Liver (tissue), 9 donors: ENCODE data around the gene BIN2. TPM values are rescaled to one million over a fixed set of nuclear protein-coding genes. Genes with fewer than 3 reads are reported as not detected.

Experiments
- DNase-seq: peaks from one replicate; pipeline ENCODE4 v3.0.0-alpha.2; 2017; ENCODE audit warnings: low spot score
- H3K27ac ChIP-seq, 2 donors: one replicate each; pipeline ENCODE4 v1.7.0; 2013; ENCODE audit warnings: inconsistent platforms in 2 of 2, low read length in 2 of 2, control low read depth in 1 of 2, low read depth in 1 of 2, mild to moderate bottlenecking in 1 of 2
- H3K27me3 ChIP-seq, 4 donors: one replicate each; pipeline versions ENCODE4 v1.6.1 to v1.7.0; 2013; ENCODE audit warnings: low read length in 3 of 4, inconsistent platforms in 1 of 4, mild to moderate bottlenecking in 1 of 4, moderate library complexity in 1 of 4; ENCODE audit not compliant: control insufficient read depth in 4 of 4, insufficient read depth in 4 of 4
- H3K36me3 ChIP-seq, 4 donors: one replicate each; pipeline versions ENCODE4 v1.6.1 to v1.7.0; 2013; ENCODE audit warnings: low read length in 3 of 4, mild to moderate bottlenecking in 3 of 4, low read depth in 1 of 4, moderate library complexity in 1 of 4; ENCODE audit not compliant: control insufficient read depth in 4 of 4, insufficient read depth in 3 of 4
- H3K4me1 ChIP-seq, 4 donors: one replicate each; pipeline versions ENCODE4 v1.6.1 to v1.7.0; 2013; ENCODE audit warnings: low read length in 3 of 4, mild to moderate bottlenecking in 3 of 4, moderate library complexity in 1 of 4; ENCODE audit not compliant: control insufficient read depth in 4 of 4, insufficient read depth in 4 of 4
- H3K4me3 ChIP-seq, 3 donors: one replicate each; pipeline versions ENCODE4 v1.6.1 to v1.7.0; 2013; ENCODE audit warnings: low read length in 3 of 3, control low read depth in 1 of 3, low read depth in 1 of 3, mild to moderate bottlenecking in 1 of 3
- H3K9ac ChIP-seq, 2 donors: one replicate each; pipeline ENCODE4 v1.7.0; 2013; ENCODE audit warnings: low read length in 2 of 2, mild to moderate bottlenecking in 2 of 2, moderate library complexity in 2 of 2, control low read depth in 1 of 2, low read depth in 1 of 2
- H3K9me3 ChIP-seq, 4 donors: one replicate each; pipeline versions ENCODE4 v1.6.1 to v1.7.0; 2013; ENCODE audit warnings: low read length in 3 of 4; ENCODE audit not compliant: control insufficient read depth in 4 of 4
- ATF3 ChIP-seq: IDR thresholded peaks from 2 replicates; pipeline ENCODE4 v1.6.1; 2016; ENCODE audit warnings: antibody characterized with exemption
- CTCF ChIP-seq: fragments of 150-350 bp; IDR thresholded peaks from 2 replicates; pipeline ENCODE4 v1.5.1; 2017; ENCODE audit warnings: improper control_type of control experiment, low read depth, low read length; ENCODE audit not compliant: missing input control
- EGR1 ChIP-seq, 2 donors: IDR thresholded peaks; 2 replicates each; pipeline ENCODE4 v1.6.1; 2016 to 2018; ENCODE audit warnings: antibody characterized with exemption in 2 of 2, low read depth in 2 of 2
- FOXA1 ChIP-seq: IDR thresholded peaks from 2 replicates; pipeline ENCODE4 v1.6.1; 2016; ENCODE audit warnings: antibody characterized with exemption
- GABPA ChIP-seq, 2 donors: IDR thresholded peaks in 1 of 2; conservative IDR thresholded peaks in 1 of 2; 2 replicates each; pipeline ENCODE4 v1.6.1; 2016; ENCODE audit warnings: antibody characterized with exemption in 2 of 2, mild to moderate bottlenecking in 1 of 2, moderate library complexity in 1 of 2
- HNF4G ChIP-seq: IDR thresholded peaks from 2 replicates; pipeline ENCODE4 v1.6.1; 2016; ENCODE audit warnings: antibody characterized with exemption
- JUND ChIP-seq, 2 donors: IDR thresholded peaks; 2 replicates each; pipeline ENCODE4 v1.6.1; 2016; ENCODE audit warnings: antibody characterized with exemption in 2 of 2
- MAX ChIP-seq: IDR thresholded peaks from 2 replicates; pipeline ENCODE4 v1.6.1; 2016; ENCODE audit warnings: antibody characterized with exemption
- NR2F2 ChIP-seq: IDR thresholded peaks from 2 replicates; pipeline ENCODE4 v1.6.1; 2016; ENCODE audit warnings: antibody characterized with exemption
- RAD21 ChIP-seq, 2 donors: IDR thresholded peaks; 2 replicates each; pipeline ENCODE4 v1.6.1; 2016; ENCODE audit warnings: antibody characterized with exemption in 2 of 2, mild to moderate bottlenecking in 2 of 2
- REST ChIP-seq: IDR thresholded peaks from 2 replicates; pipeline ENCODE4 v1.6.1; 2016; ENCODE audit warnings: antibody characterized with exemption, mild to moderate bottlenecking
- RXRA ChIP-seq, 2 donors: IDR thresholded peaks; 2 replicates each; pipeline ENCODE4 v1.6.1; 2017 to 2018; ENCODE audit warnings: antibody characterized with exemption in 2 of 2, mild to moderate bottlenecking in 1 of 2
- SP1 ChIP-seq: IDR thresholded peaks from 2 replicates; pipeline ENCODE4 v1.6.1; 2018; ENCODE audit warnings: antibody characterized with exemption, mild to moderate bottlenecking
- TAF1 ChIP-seq: conservative IDR thresholded peaks from 2 replicates; pipeline ENCODE4 v1.6.1; 2016; ENCODE audit warnings: antibody characterized with exemption, mild to moderate bottlenecking
- YY1 ChIP-seq: IDR thresholded peaks from 2 replicates; pipeline ENCODE4 v1.6.1; 2016; ENCODE audit warnings: antibody characterized with exemption, mild to moderate bottlenecking
- ZBTB33 ChIP-seq: IDR thresholded peaks from 2 replicates; pipeline ENCODE4 v1.6.1; 2016; ENCODE audit warnings: antibody characterized with exemption
- WGBS: extraction: QIAGEN DNeasy Blood & Tissue Kit; methylation state at CpG from one replicate; pipeline ENCODE4 v1.1.7; 2013; 5-methylcytosine and 5-hydroxymethylcytosine counted together
- polyA plus RNA-seq, 2 donors: library from polyadenylated mRNA; stranded (reverse) in 1 of 2; unstranded in 1 of 2; fragments of 200-250 nt in 1 of 2; fragments of >200 nt in 1 of 2; fragmentation: Nextera tagmentation in 1 of 2; extraction: Ambion mirVana in 1 of 2; gene quantifications; one replicate each; pipeline versions ENCODE4 v1.2.1 to v1.2.3, GENCODE V29; 2013 to 2015
- total RNA-seq, 2 donors: library from RNA; depleted of rRNA; stranded (reverse); fragments of >200 nt; gene quantifications; one replicate each; pipeline ENCODE4 v1.2.3, GENCODE V29; 2014
- donor health status: healthy.
- donor health status: healthy.
- donor health status: healthy.
- donor health status: healthy.
- donor health status: healthy.

BIN2 gene
- total and polyA plus RNA-seq, 4 donors: 1.9 to 10.2 (median 4.4) TPM

GRCh38 chr12:51361161-51362016, 37.4 kb upstream of the BIN2 start:
- 83% methylated on average over 8 of the region's 8 CpGs for WGBS
- Histone ChIP-seq H3K4me3 (no peak overlapping the region), H3K9me3 (no peaks in the 10 kb centered on the region), H3K4me1 (no peaks in the 10 kb centered on the region), H3K36me3 (no peaks in the 10 kb centered on the region), H3K27me3 (no peaks in the 10 kb centered on the region), H3K27ac (no peak overlapping the region), H3K9ac (no peak overlapping the region)
- DNase-seq: no peak
- no peak for TF ChIP-seq NR2F2
- no peak for TF ChIP-seq YY1
- no peak for TF ChIP-seq CTCF
- TF ChIP-seq MAX: no peak
- TF ChIP-seq ATF3: no peak

- Histone ChIP-seq H3K4me1 (no peaks in the 10 kb centered on the region), H3K9me3 (no peaks in the 10 kb centered on the region), H3K27ac (no peak overlapping the region), H3K9ac (no peak overlapping the region), H3K36me3 (no peaks in the 10 kb centered on the region), H3K27me3 (no peaks in the 10 kb centered on the region), H3K4me3 (no peak overlapping the region)
- DNase-seq: no peak
- 99% methylated on average over 2 of the region's 2 CpGs for WGBS
- TF ChIP-seq ATF3: no peak
- no peak for TF ChIP-seq MAX
- no peak for TF ChIP-seq SP1
- no peak for TF ChIP-seq JUND (IDR thresholded peaks at IDR 0.05)
- no peak for TF ChIP-seq GABPA (IDR thresholded peaks at IDR 0.05 in 1 of 2, conservative IDR thresholded peaks at IDR 0.05 in 1 of 2)
- no peak for TF ChIP-seq HNF4G
- no peak for TF ChIP-seq CTCF
- TF ChIP-seq ZBTB33: no peak
- no peak for TF ChIP-seq YY1
- TF ChIP-seq REST: no peak
- TF ChIP-seq RXRA (IDR thresholded peaks at IDR 0.05): no peak
- TF ChIP-seq TAF1: no peak
- TF ChIP-seq RAD21 (IDR thresholded peaks at IDR 0.05): no peak
- no peak for TF ChIP-seq NR2F2
- TF ChIP-seq EGR1 (IDR thresholded peaks at IDR 0.05; ENCODE audit: low read depth in 2 of 2): no peak
- TF ChIP-seq FOXA1: no peak
These were observed 36.3 kb upstream of the BIN2 start for GRCh38 chr12:51360315-51360714.
